Effector memory CD8-positive, alpha-beta T cell (primary cell): ENCODE results near the gene PRKCE.

ENCODE experiments used
- ATAC-seq: fragments of 150-1000 bp; cut with Tn5 transposase; replicated peaks from 2 replicates; pipeline ENCODE4 v1.10.0; 2021; ENCODE audit warnings: mild to moderate bottlenecking, moderate library complexity
- DNase-seq, 3 experiments: peaks; one replicate each; pipeline ENCODE4 v3.0.0; 2021
- H3K27ac Mint-ChIP-seq, 2 donors: one replicate each; pipeline ENCODE4 v1.8.0; 2022; ENCODE audit warnings: mild to moderate bottlenecking in 2 of 2, mixed read lengths in 2 of 2, moderate library complexity in 2 of 2
- H3K27me3 Mint-ChIP-seq, 2 donors: one replicate each; pipeline ENCODE4 v1.8.0; 2022; ENCODE audit warnings: mixed read lengths in 2 of 2
- H3K36me3 Mint-ChIP-seq: one replicate; pipeline ENCODE4 v1.8.0; 2022; ENCODE audit warnings: mild to moderate bottlenecking, moderate library complexity, mixed read lengths; ENCODE audit not compliant: insufficient read depth
- H3K4me1 Mint-ChIP-seq, 2 donors: one replicate each; pipeline ENCODE4 v1.8.0; 2022; ENCODE audit warnings: low read depth in 2 of 2, mixed read lengths in 2 of 2
- H3K4me3 Mint-ChIP-seq, 2 donors: one replicate each; pipeline ENCODE4 v1.8.0; 2022; ENCODE audit warnings: mild to moderate bottlenecking in 2 of 2, mixed read lengths in 2 of 2, moderate library complexity in 2 of 2
- H3K9me3 Mint-ChIP-seq, 2 donors: one replicate each; pipeline ENCODE4 v1.8.0; 2022; ENCODE audit warnings: mixed read lengths in 2 of 2

PRKCE gene

GRCh38 chr2:46125798-46126197, 474.3 kb downstream of the PRKCE start:
- no peaks in the 10 kb centered on the region for H3K4me1 Mint-ChIP-seq
- ATAC-seq (no peak), DNase-seq (no peak)
- H3K36me3 Mint-ChIP-seq: no peaks in the 10 kb centered on the region
- no peak overlapping the region for H3K4me3 Mint-ChIP-seq
- H3K27me3 Mint-ChIP-seq: no peaks in the 10 kb centered on the region
- H3K9me3 Mint-ChIP-seq: no peaks in the 10 kb centered on the region
- H3K27ac Mint-ChIP-seq: no peak overlapping the region

DNA sequence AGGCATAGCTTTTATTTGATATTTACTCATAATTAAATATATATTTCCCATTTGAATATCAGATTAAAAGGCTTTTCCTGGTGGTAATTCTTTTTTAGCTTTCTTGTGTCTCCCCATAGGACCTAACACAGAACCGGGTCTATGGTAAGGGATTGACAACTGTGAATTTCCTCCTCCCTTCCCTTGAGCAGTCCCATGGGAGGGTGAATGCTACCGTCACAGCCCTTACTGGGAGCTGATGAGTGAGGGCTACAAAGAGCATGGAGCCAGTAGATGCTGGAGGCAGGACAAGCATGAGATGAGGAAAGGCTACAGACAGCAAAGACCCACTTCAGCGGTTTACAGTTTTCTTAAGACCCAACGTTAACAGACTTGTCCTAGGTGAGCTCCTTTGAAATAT, 475.1 kb downstream of the PRKCE start:
- Mint-ChIP-seq H3K4me3 (no peak overlapping the region), H3K36me3 (no peaks in the 10 kb centered on the region), H3K27me3 (no peaks in the 10 kb centered on the region), H3K9me3 (no peaks in the 10 kb centered on the region), H3K27ac (no peak overlapping the region), H3K4me1 (no peaks in the 10 kb centered on the region)
- DNase-seq: no peak
- no peak for ATAC-seq

- Mint-ChIP-seq H3K36me3 (no peaks in the 10 kb centered on the region), H3K9me3 (no peaks in the 10 kb centered on the region), H3K27me3 (no peaks in the 10 kb centered on the region), H3K4me1 (no peaks in the 10 kb centered on the region), H3K4me3 (no peak overlapping the region), H3K27ac (no peak overlapping the region)
- ATAC-seq (no peak), DNase-seq (no peak)
These were observed 475.7 kb downstream of the PRKCE start for GRCh38 chr2:46127176-46127575.

DNA sequence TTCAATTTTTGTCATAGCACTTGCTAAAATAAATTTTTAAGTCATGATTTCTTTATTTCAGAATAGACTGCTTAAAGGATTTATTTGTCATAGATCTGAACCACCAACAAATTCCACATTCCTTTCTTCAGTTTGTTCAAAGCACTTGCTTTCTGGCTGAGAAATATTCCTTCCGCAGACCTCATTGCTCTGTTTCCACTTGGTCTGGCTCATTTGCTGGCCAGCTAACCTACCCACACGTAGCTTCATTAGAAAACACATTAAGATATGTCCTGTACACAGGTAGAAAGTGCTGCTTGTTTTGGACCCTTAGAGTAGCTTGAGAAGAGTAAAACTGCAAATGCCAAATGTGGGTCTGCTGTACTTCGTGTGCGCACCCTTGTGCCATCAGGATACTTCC, 479.0 kb downstream of the PRKCE start:
- no peaks in the 10 kb centered on the region for H3K27me3 Mint-ChIP-seq

DNA sequence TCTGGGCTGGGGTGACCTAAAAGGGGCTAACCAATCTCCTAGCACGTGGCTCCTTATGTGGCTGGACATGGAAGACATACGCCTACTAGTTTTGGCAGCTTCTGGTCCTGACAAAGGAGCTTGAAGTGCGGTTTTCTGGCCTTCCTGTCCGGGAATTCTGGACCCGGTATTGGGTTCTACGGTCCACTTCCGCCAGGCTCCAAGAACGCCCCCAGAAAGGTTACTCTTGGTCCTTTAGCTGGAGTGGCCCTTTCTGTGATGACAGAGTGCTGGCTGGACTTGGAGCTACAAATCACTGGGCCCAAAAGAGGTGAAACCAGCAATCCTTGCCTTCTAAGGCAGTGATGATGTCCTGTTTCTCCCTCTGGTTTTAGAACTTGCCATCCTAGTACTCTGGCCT, 481.5 kb downstream of the PRKCE start:
- H3K27ac Mint-ChIP-seq: no peak overlapping the region
- DNase-seq: no peak
- peaks cover 5% of the 10 kb centered on the region for H3K36me3 Mint-ChIP-seq
- no peaks in the 10 kb centered on the region for H3K9me3 Mint-ChIP-seq
- no peak overlapping the region for H3K4me3 Mint-ChIP-seq
- no peaks in the 10 kb centered on the region for H3K4me1 Mint-ChIP-seq
- H3K27me3 Mint-ChIP-seq: no peaks in the 10 kb centered on the region
- ATAC-seq: no peak

More for the DNA sequence above, 479.0 kb downstream of the PRKCE start:
- no peaks in the 10 kb centered on the region for H3K4me1 Mint-ChIP-seq
- DNase-seq (no peak), ATAC-seq (no peak)
- no peak overlapping the region for H3K27ac Mint-ChIP-seq
- no peak overlapping the region for H3K4me3 Mint-ChIP-seq
- H3K36me3 Mint-ChIP-seq: peaks cover 5% of the 10 kb centered on the region
- H3K9me3 Mint-ChIP-seq: no peaks in the 10 kb centered on the region

GRCh38 chr2:46134531-46135227, 483.2 kb downstream of the PRKCE start:
- ATAC-seq (no peak), DNase-seq (no peak)
- H3K9me3 Mint-ChIP-seq: no peaks in the 10 kb centered on the region
- H3K36me3 Mint-ChIP-seq: peaks cover 5% of the 10 kb centered on the region
- no peak overlapping the region for H3K27ac Mint-ChIP-seq
- no peak overlapping the region for H3K4me3 Mint-ChIP-seq
- no peaks in the 10 kb centered on the region for H3K27me3 Mint-ChIP-seq
- H3K4me1 Mint-ChIP-seq: no peaks in the 10 kb centered on the region

DNA sequence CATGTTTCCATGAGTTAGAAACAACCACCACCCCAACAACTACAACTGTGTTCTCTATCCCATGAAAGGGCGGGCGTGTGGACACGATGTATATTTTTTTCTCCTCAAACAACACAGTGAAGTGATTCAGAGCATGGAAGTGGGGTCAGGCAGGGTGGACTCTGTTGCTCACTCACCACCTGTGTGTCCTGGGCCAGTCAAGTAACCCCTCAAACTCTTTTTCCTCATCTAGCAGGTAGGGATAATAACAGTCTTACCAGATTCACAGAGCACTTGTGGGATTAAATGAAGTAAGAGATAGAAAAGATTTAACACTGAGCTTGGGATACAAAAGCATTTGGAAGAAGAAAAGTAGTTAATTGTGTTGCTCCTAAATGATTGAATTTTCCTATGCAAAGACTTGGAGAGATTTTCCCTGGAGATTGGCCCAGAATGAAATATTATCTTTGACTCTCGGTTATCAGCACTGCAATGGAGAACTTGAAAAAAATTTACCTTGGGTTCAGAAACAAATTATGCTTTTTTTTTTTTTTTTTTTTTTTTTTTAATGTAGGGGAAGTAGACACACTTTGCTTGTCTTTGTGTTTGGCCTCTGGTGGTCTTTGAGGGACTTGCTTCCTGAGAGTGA, 483.9 kb downstream of the PRKCE start:
- Mint-ChIP-seq H3K36me3 (peaks cover 5% of the 10 kb centered on the region), H3K27ac (no peak overlapping the region), H3K27me3 (no peaks in the 10 kb centered on the region), H3K9me3 (no peaks in the 10 kb centered on the region), H3K4me3 (no peak overlapping the region), H3K4me1 (no peaks in the 10 kb centered on the region)
- DNase-seq (no peak), ATAC-seq (no peak)

- Mint-ChIP-seq H3K9me3 (no peaks in the 10 kb centered on the region), H3K4me3 (no peak overlapping the region), H3K27me3 (no peaks in the 10 kb centered on the region), H3K36me3 (peaks cover 5% of the 10 kb centered on the region), H3K27ac (no peak overlapping the region), H3K4me1 (no peaks in the 10 kb centered on the region)
- DNase-seq (no peak), ATAC-seq (no peak)
These were observed 484.5 kb downstream of the PRKCE start for GRCh38 chr2:46135958-46136357.

DNA sequence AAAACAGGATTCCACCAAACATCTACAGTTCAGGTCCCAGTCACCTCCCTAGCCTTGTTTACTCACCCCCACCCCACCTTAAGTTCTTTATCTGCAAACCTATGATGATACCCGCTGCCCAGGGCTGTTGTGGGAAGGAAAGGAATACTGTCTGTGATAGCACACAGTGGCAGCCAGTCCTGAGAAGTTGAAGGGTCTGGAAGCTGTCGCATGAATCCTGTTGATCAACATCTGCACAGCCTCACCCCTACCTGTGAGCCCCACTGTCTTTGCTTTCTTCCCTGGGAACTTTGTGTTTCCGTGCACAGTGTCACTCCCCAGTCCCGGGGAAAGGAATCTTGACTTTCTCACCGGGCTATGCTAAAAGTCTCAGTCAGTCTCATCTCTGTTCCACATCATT, 485.0 kb downstream of the PRKCE start:
- Mint-ChIP-seq H3K4me3 (no peak overlapping the region), H3K9me3 (no peaks in the 10 kb centered on the region), H3K36me3 (peaks cover 5% of the 10 kb centered on the region)

GRCh38 chr2:46136953-46137352, 485.5 kb downstream of the PRKCE start:
- Mint-ChIP-seq H3K36me3 (peaks cover 5% of the 10 kb centered on the region), H3K27me3 (no peaks in the 10 kb centered on the region), H3K4me3 (no peak overlapping the region), H3K27ac (no peak overlapping the region), H3K4me1 (peaks cover 0 to under 1% of the 10 kb centered on the region in 2 donors), H3K9me3 (no peaks in the 10 kb centered on the region)
- ATAC-seq: no peak
- DNase-seq: no peak

More for the DNA sequence above, 485.0 kb downstream of the PRKCE start:
- H3K27ac Mint-ChIP-seq: no peak overlapping the region
- H3K4me1 Mint-ChIP-seq: no peaks in the 10 kb centered on the region
- H3K27me3 Mint-ChIP-seq: no peaks in the 10 kb centered on the region
- ATAC-seq (no peak), DNase-seq (no peak)

GRCh38 chr2:46142546-46143428, 491.3 kb downstream of the PRKCE start:
- Mint-ChIP-seq H3K27me3 (no peaks in the 10 kb centered on the region), H3K27ac (peak overlapping the region in 1 of 2 donors; percentile 4), H3K9me3 (no peaks in the 10 kb centered on the region), H3K4me1 (peaks cover 14 to 17% of the 10 kb centered on the region in 2 donors), H3K4me3 (no peak overlapping the region), H3K36me3 (peaks cover 3% of the 10 kb centered on the region)
- ATAC-seq: no peak
- no peak for DNase-seq

- Mint-ChIP-seq H3K36me3 (peaks cover 5% of the 10 kb centered on the region), H3K27me3 (no peaks in the 10 kb centered on the region), H3K4me3 (no peak overlapping the region), H3K9me3 (no peaks in the 10 kb centered on the region), H3K27ac (peak overlapping the region; percentile 4 to 42), H3K4me1 (peaks cover 14 to 17% of the 10 kb centered on the region in 2 donors)
- DNase-seq: no peak
- ATAC-seq: no peak
These were observed 492.1 kb downstream of the PRKCE start for GRCh38 chr2:46143429-46144132.

DNA sequence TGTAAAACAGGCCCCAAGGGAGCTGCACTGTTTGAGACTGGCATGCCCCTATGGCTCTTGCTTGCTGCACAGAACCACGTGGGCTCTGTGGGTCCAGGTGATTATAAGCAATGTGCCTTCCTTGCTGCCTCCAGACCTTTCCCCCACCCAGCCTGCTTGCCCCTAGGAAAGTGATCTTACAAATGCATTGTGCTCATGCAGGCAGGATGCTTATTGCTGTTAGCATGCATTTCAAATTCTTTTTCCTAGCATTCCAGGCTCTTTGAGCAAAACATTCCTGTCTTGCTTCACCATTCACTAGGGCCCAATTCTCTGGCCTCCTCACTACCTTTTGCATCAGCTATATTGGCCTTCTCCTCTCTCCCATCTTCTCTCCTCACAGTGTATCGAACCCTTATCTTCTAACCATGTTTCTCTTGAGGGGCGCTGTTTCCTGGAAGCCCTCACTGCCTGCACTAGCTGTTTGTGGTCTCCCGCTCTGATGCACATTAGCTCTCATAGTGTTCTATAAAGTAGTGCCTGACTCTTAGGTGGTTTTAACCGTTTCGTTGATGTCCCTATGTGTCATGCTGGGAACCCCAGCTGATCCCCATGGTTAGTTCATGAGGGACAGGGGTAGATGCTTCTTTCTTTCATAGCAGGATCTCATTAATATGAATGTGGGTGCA, 492.8 kb downstream of the PRKCE start:
- Mint-ChIP-seq H3K9me3 (no peaks in the 10 kb centered on the region), H3K4me1 (peaks cover 14 to 17% of the 10 kb centered on the region in 2 donors), H3K27me3 (no peaks in the 10 kb centered on the region), H3K36me3 (peaks cover 5% of the 10 kb centered on the region), H3K4me3 (peak overlapping the region in 1 of 2 donors; percentile 16), H3K27ac (peak overlapping the region; percentile 11 to 42)
- ATAC-seq (peak; percentile 92), DNase-seq (peak in 2 of 3 experiments; percentile 4 to 29)
